Panc1 (cell line): ENCODE results near the gene ZNF543. TPM values are rescaled to one million over a fixed set of nuclear protein-coding genes. Genes with fewer than 3 reads are reported as not detected.
A peak's percentile ranks its signal among the peaks of the same experiment; 100 is the strongest.

Experiments used
- ATAC-seq: fragments of 200-7000 bp; cut with Tn5 transposase; 2 replicates; pipeline ENCODE4 v1.9.1; 2020; ENCODE audit warnings: mild to moderate bottlenecking, moderate library complexity
- BruUV-seq: library from RNA; stranded (reverse); fragments of 400-500 nt; replicated peaks from 2 replicates; lab custom pipeline; 2021; lab: Mats Ljungman, UMichigan
- CTCF ChIA-PET: fragments of 300-600 bp; sonication (Branson Sonifier 250); formaldehyde crosslinking; loops from one replicate; lab custom pipeline; 2022; ENCODE audit warnings: antibody characterized with exemption; lab: Charles Lee
- POLR2A ChIA-PET: fragments of 300-600 bp; sonication (Branson Sonifier 250); formaldehyde crosslinking; loops from one replicate; lab custom pipeline; 2022; ENCODE audit warnings: antibody characterized with exemption; lab: Charles Lee
- DNase-seq: peaks from one replicate; pipeline ENCODE4 v3.0.0-alpha.2; 2010; ENCODE audit warnings: low read depth, low spot score
- H3K27ac ChIP-seq: 2 replicates; pipeline ENCODE4 v1.5.1; 2011; ENCODE audit warnings: mild to moderate bottlenecking, low read length, inconsistent platforms
- H3K27me3 ChIP-seq: fragments of 200-500 bp; sonication (Bioruptor generic); 2 replicates; pipeline ENCODE4 v1.6.0; 2014; ENCODE audit warnings: low read length, inconsistent platforms; ENCODE audit not compliant: control insufficient read depth, insufficient read depth
- H3K36me3 ChIP-seq: fragments of 200-500 bp; sonication (Bioruptor generic); 2 replicates; pipeline ENCODE4 v1.5.1; 2014; ENCODE audit warnings: inconsistent platforms, mild to moderate bottlenecking, low read length, moderate library complexity; ENCODE audit not compliant: control insufficient read depth, insufficient read depth
- H3K4me1 ChIP-seq: 2 replicates; pipeline ENCODE4 v1.5.1; 2011; ENCODE audit warnings: inconsistent platforms, mild to moderate bottlenecking, low read length, moderate library complexity; ENCODE audit not compliant: control insufficient read depth, insufficient read depth
- H3K4me3 ChIP-seq, 2 experiments: 2 replicates each; pipeline ENCODE4 v1.5.1; 2011 to 2012; ENCODE audit warnings: low read depth in 2 of 2, low read length in 2 of 2, mild to moderate bottlenecking in 2 of 2, inconsistent platforms in 1 of 2, moderate library complexity in 1 of 2
- H3K9me3 ChIP-seq: fragments of 200-500 bp; sonication (Bioruptor generic); 2 replicates; pipeline ENCODE4 v1.5.1; 2014; ENCODE audit warnings: low read depth, mild to moderate bottlenecking, inconsistent platforms, low read length, moderate library complexity; ENCODE audit not compliant: control insufficient read depth, insufficient read depth
- POLR2AphosphoS5 ChIP-seq: IDR thresholded peaks from 2 replicates; pipeline ENCODE4 v1.6.1; 2012; ENCODE audit warnings: mild to moderate bottlenecking, low read depth, low read length, moderate library complexity
- SIN3A ChIP-seq: IDR thresholded peaks from 2 replicates; pipeline ENCODE4 v1.6.1; 2012; ENCODE audit warnings: low read depth, mild to moderate bottlenecking, low read length, moderate library complexity, borderline replicate concordance; ENCODE audit not compliant: insufficient read depth
- TCF7L2 ChIP-seq: IDR thresholded peaks from 2 replicates; pipeline ENCODE4 v1.6.1; 2011; ENCODE audit warnings: mild to moderate bottlenecking, low read depth, low read length, inconsistent platforms
- in situ Hi-C: cut with HindIII; loops from 2 replicates; pipeline ENCODE4 v1.10.0; 2016; ENCODE audit warnings: low sequenced_read_pairs, low pct_unique_long_range_greater_than_20kb
- intact Hi-C: fragments of 100-400 bp; cut with micrococcal nuclease; formaldehyde crosslinking; loops from one replicate; pipeline ENCODE4 v1.10.0; 2022; ENCODE audit not compliant: unreplicated experiment
- total RNA-seq: library from RNA; stranded (reverse); gene quantifications from one replicate; pipeline ENCODE4 v1.2.1, GENCODE V29; 2021; ENCODE audit not compliant: unreplicated experiment
- TF ChIP-seq, protein P1 (sequence below): fragments of 450-650 bp; IDR thresholded peaks from 2 replicates; pipeline ENCODE4 v1.5.1; 2017; ENCODE audit warnings: mild to moderate bottlenecking
- TF ChIP-seq, protein P2 (sequence below), 2 experiments: IDR thresholded peaks; 2 replicates each; pipeline ENCODE4 v1.6.1; 2011 to 2012; ENCODE audit warnings: low read depth in 2 of 2, control low read depth in 1 of 2, low read length in 1 of 2, mild to moderate bottlenecking in 1 of 2, moderate library complexity in 1 of 2; ENCODE audit not compliant: insufficient read depth in 1 of 2

ZNF543 gene
- total RNA-seq, 1 experiment from 2014 or later: 10.8 TPM

GRCh38 chr19:57351867-57352266, 31.6 kb downstream of the ZNF543 start:
- no TSS peak for BruUV-seq
- POLR2A ChIA-PET: no interaction called here
- H3K4me1 ChIP-seq: peaks cover 11% of the 10 kb centered on the region; the same call in 1 of the 2 replicates

GRCh38 chr19:57355916-57356315, 35.6 kb downstream of the ZNF543 start:
- no peak overlapping the region for H3K27ac ChIP-seq
- H3K4me1 ChIP-seq: peaks cover 8% of the 10 kb centered on the region; the same call in 1 of the 2 replicates
- ATAC-seq (no peak), DNase-seq (no peak)
- no peak overlapping the region for H3K4me3 ChIP-seq
- in situ Hi-C loops: no loop called here
- peaks cover 34% of the 10 kb centered on the region for H3K9me3 ChIP-seq
- ChIA-PET CTCF (no interaction called here), POLR2A (interaction anchor here (0.7 kb wide), 1 partner anchor 67 kb away, joined by 3 read pairs; no protein-coding TSS in a partner anchor)
- intact Hi-C loops: no loop called here
- H3K27me3 ChIP-seq: no peaks in the 10 kb centered on the region
- no TSS peak for BruUV-seq
- H3K36me3 ChIP-seq: peaks cover 12% of the 10 kb centered on the region
- TF ChIP-seq POLR2AphosphoS5 (no peak), SIN3A (no peak), TCF7L2 (no peak)
- TF ChIP-seq, protein P1, sequence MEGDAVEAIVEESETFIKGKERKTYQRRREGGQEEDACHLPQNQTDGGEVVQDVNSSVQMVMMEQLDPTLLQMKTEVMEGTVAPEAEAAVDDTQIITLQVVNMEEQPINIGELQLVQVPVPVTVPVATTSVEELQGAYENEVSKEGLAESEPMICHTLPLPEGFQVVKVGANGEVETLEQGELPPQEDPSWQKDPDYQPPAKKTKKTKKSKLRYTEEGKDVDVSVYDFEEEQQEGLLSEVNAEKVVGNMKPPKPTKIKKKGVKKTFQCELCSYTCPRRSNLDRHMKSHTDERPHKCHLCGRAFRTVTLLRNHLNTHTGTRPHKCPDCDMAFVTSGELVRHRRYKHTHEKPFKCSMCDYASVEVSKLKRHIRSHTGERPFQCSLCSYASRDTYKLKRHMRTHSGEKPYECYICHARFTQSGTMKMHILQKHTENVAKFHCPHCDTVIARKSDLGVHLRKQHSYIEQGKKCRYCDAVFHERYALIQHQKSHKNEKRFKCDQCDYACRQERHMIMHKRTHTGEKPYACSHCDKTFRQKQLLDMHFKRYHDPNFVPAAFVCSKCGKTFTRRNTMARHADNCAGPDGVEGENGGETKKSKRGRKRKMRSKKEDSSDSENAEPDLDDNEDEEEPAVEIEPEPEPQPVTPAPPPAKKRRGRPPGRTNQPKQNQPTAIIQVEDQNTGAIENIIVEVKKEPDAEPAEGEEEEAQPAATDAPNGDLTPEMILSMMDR: no peak
- TF ChIP-seq, protein P2, sequence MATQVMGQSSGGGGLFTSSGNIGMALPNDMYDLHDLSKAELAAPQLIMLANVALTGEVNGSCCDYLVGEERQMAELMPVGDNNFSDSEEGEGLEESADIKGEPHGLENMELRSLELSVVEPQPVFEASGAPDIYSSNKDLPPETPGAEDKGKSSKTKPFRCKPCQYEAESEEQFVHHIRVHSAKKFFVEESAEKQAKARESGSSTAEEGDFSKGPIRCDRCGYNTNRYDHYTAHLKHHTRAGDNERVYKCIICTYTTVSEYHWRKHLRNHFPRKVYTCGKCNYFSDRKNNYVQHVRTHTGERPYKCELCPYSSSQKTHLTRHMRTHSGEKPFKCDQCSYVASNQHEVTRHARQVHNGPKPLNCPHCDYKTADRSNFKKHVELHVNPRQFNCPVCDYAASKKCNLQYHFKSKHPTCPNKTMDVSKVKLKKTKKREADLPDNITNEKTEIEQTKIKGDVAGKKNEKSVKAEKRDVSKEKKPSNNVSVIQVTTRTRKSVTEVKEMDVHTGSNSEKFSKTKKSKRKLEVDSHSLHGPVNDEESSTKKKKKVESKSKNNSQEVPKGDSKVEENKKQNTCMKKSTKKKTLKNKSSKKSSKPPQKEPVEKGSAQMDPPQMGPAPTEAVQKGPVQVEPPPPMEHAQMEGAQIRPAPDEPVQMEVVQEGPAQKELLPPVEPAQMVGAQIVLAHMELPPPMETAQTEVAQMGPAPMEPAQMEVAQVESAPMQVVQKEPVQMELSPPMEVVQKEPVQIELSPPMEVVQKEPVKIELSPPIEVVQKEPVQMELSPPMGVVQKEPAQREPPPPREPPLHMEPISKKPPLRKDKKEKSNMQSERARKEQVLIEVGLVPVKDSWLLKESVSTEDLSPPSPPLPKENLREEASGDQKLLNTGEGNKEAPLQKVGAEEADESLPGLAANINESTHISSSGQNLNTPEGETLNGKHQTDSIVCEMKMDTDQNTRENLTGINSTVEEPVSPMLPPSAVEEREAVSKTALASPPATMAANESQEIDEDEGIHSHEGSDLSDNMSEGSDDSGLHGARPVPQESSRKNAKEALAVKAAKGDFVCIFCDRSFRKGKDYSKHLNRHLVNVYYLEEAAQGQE (IDR thresholded peaks at IDR 0.05; ENCODE audit: insufficient read depth in 1 of 2, low read depth in 2 of 2, low read length in 1 of 2): no peak

More at GRCh38 chr19:57351867-57352266, 31.6 kb downstream of the ZNF543 start:
- Histone ChIP-seq H3K36me3 (peaks cover 12% of the 10 kb centered on the region), H3K4me3 (peak overlapping the region; percentile 87 to 97), H3K27ac (peak overlapping the region; percentile 87), H3K9me3 (peaks cover 23% of the 10 kb centered on the region), H3K27me3 (no peaks in the 10 kb centered on the region)
- in situ Hi-C loops (no loop called here), intact Hi-C loops (no loop called here)
- DNase-seq (no peak), ATAC-seq (peak; percentile 3; the same call in 1 of the 2 replicates)
- TF ChIP-seq POLR2AphosphoS5 (no peak), SIN3A (0 out of 2 replicates have a peak, but pooled peaks have one; percentile 35)
- CTCF ChIA-PET: no interaction called here

GRCh38 chr19:57357406-57357805, 37.1 kb downstream of the ZNF543 start:
- Histone ChIP-seq H3K27ac (no peak overlapping the region), H3K27me3 (no peaks in the 10 kb centered on the region), H3K9me3 (peaks cover 34% of the 10 kb centered on the region), H3K36me3 (peaks cover 7% of the 10 kb centered on the region; the same call in 1 of the 2 replicates), H3K4me1 (peaks cover 6% of the 10 kb centered on the region; the same call in 1 of the 2 replicates), H3K4me3 (no peak overlapping the region)
- intact Hi-C loops: no loop called here
- TF ChIP-seq, protein P2 (IDR thresholded peaks at IDR 0.05; ENCODE audit: insufficient read depth in 1 of 2, low read depth in 2 of 2, low read length in 1 of 2): no peak
- TF ChIP-seq TCF7L2: no peak
- TF ChIP-seq SIN3A: no peak
- TF ChIP-seq POLR2AphosphoS5: no peak
- TF ChIP-seq, protein P1: no peak
- no peak for DNase-seq
- CTCF ChIA-PET: no interaction called here
- no peak for ATAC-seq
- POLR2A ChIA-PET: no interaction called here
- BruUV-seq: no TSS peak
- in situ Hi-C loops: no loop called here
